ENCODE measurements around the gene SLC26A6.

- no peak for TF ChIP-seq CTCF (optimal IDR thresholded peaks at IDR 0.05 in 1 of 3, IDR thresholded peaks at IDR 0.05 in 1 of 3, conservative IDR thresholded peaks at IDR 0.05 in 1 of 3; ENCODE audit: extremely low read depth in 1 of 3, insufficient read depth in 2 of 3, low read length in 3 of 3)
- no peak for TF ChIP-seq EZH2 (IDR thresholded peaks at IDR 0.05; ENCODE audit: low read length)
These were observed 37.9 kb downstream of the SLC26A6 start for GRCh38 chr3:48597408-48597800.

Measured in keratinocyte (primary cell).